Dedifferentiated amniotic fluid mesenchymal stem cell (primary cell): ENCODE results near the gene HEBP1.

Source experiments
- DNase-seq: peaks from one replicate; pipeline ENCODE4 v3.0.0-alpha.2; 2016; ENCODE audit errors: extremely low spot score

Gene HEBP1

DNA sequence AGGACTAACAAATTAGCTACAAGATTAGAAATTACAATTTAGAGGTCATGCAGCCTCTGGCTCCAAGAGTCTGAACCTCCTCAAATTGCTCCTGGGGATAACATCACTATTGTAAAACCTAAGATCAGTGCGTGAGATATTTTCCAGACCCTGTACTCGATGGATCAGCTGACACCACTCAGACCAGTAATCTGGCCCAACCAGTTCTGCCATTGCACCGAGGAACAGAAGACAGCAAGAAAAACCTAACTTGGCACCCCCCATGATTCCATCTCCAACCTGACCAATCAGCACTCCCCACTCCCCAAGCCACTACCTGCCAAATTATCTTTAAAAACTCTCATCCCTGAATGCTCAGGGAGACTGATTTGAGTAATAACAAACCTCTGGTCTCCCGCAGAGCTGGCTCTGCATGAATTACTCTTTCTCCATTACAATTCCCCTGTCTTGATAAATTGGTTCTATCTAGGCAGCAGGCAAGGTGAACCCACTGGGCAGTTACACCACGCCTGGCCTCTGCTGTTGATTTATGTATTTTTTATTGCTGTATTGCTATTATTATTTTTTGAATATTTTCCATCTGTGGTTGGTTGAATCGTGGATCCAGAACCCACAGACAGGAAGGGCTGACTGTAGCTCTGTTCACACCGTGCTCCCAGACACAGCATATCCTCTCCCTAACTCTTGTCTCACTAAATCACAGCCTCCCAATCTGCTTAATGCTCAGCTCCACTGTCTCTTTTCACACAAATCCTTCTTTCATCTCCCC, 9.2 kb downstream of the HEBP1 start:
- no peak for DNase-seq

DNA sequence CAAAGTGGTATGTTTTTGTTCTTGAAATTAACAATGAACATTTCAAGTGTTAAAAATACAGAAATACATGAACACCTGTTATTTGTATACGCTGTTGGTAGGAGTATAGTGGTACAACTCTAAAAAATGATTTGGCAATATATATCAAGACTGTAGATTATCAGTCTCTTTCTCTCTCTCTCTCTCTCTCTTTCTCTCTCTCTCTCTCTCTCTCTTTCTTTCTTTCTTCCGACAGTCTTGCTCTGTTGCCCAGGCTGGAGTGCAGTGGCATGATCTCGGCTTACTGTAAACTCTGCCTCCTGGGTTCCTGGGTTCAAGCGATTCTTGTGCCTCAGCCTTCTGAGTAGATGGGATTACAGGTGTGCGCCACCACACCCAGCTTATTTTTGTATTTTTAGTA, 12.6 kb downstream of the HEBP1 start:
- DNase-seq, result no peak

DNA sequence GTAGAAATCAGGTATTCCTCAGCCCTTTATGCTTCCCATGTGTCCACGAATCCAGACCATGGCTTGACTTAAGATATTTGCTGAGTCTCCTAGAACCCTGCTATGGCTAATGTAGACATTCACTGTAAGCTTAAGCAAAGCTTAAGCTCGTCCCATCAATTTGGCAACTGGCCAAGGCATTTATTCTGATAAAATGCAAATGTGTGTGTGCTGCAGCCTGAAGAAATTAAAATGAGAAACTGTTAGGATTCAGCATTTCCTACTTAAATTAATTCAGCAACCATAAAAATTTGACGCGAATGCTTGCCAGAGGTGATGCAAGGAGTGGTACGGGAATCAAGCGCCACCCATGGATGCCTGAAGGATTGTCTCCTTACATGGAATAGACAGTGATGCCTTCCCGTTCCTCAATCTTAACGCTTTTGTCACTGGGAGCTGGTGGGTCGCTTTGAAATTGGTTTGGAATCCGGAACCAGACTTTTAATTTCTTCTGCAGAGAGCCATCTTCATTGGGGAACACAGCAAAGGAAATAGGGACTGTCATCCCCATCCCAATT, 13.2 kb downstream of the HEBP1 start:
- no peak for DNase-seq

DNA sequence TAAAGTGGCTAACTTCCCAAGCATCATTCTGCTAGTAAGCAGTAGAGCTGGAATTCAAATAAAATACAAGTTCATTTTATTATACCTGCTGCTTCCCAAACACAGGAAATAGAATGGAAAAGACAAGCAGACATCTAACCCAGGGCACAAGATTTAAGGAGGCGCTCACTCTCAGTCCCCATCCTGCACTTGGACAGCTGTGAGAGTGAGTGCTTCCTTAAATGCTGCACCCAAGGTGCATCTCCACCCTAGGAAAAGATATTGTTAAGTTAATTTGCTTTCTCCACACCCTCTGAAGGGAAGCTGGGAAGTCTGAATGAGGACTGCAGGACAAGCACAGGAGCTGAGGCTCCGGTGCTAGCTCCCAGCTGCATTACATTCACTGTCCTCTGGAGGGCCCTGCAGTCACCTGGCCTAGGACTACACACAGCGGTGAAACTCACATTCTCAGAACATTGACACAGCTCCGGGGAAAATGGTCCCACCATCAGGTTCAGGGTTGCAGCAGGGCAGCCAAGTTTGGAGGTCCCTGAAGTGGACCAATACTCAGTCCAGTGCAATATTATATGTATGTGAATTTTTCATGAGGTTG, 14.2 kb downstream of the HEBP1 start:
- no peak for DNase-seq

DNA sequence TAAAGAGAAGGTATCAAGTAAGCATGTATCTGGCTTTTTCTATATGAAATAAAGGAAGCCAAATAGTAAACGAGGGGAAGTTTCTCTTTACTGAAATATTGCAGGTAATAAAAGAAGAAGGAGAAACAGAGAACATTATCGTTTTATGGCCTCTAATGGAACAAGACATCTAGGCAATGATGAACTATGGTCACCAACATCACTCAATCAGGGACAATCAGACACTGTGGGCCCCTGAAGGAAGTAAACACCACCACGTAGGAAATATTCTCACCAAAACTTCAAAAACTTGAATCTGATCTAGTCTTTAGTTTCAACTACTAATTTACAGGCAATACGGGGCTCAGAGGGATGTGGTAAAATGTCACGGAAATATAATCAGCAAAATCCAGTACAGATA, 15.9 kb downstream of the HEBP1 start:
- DNase-seq, result no peak

DNA sequence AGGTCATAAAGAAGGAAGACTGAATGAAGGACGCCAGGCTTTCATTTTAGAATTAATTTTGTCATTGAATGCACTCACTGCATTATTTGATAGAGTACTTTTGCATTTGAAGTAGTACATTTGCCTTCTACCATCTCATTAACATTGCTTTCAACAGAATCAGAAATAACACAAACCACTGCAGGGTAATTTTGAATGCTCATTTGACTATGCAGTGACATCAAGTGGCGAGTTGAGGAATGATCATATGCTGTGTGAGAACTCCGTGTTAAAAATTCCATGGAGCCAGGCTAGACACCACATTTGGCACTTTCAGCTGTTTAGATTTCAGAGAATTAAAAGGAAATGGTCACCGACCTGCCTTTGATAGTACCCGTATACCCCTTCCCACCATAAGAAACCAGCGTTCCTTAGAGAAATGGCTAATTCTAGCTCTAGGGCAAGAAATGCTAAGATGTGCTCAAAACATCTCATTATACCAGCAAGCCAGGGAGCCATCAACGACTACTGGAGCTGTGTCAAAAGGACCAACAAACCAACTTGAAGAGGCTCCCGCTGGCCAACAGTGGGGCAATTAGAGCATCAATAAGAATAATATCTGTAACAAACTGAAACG, 16.5 kb downstream of the HEBP1 start:
- DNase-seq, result peak; percentile 59

DNA sequence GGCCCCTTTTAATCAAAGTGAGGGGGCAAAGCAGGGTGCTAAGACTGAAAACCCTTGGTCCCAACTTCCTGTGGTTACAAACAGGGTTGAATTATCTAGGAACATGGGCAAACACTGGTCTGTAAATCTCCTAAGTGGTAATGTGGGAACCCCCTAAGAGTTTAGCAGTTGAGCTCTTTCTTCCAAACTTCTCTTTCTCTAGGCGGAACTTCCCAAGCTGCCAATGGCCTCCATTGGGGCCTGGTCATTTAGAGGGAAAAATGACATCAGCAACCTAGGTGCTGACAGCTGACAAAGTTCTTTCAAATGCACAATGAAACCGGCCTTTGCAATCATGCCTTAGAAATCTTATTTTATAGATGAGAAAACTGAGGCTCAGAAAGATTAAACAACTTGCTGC, 17.7 kb downstream of the HEBP1 start:
- DNase-seq, result no peak

DNA sequence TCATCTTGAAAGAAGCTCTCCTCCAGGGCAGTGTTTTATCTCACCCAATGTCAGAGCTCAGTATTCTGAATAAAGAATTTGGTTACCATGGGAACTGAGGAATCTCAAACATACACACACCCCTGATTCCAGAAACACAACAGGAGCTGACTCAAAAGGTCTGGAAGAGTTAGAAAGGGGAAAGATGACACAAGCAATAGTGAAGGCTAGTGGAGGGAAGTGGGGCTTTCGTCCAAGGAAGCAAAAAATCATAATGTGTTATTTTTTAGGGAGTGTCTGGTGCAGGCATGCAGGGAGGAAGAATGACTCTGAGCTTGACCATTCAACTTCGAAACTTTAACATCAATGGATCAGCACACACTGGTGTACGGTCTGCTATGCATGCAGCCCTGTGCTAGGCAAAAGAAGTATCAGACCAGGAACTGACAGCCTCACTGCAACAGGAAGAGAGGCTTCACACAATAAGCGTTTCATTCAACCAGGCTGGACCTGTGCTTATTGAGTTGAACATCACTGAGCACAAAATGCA, 20.3 kb downstream of the HEBP1 start:
- DNase-seq, result peak; percentile 95

DNA sequence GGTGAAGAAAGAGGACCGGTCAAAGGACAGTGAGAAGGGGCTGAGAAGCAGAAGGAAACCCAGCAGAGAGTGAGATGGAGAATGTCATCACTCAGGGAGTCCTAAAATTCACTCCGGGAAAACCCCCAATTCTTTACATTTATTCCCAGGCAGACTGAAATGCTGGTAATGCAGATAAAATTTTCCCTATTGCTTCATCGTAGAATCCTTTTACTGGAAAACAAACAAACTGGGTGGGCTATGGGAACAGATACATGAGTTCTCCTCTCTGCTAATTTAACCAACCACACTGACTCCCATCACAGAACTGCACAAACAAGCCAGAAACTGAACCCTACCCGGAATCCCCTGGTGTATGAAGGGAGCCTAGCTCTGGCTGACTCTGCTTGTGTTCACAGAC, 20.9 kb downstream of the HEBP1 start:
- no peak for DNase-seq

DNA sequence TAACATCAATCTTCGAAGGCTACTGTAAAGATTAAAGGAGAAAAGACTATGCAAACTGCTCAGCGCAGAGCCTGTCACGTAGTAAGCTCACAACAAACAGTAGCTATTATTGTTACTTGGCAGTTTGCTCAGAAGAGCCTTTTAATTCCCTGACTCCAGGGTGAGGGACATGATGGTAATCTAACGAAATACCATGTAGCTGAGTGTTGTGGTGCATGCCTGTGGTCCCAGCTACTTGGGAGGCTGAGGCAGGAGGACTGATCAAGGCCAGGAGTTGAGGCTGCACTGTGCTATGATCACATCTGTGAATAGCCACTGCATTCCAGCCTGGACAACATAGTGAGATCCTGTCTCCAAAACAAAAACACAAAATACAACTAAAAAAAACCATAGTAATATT, 22.8 kb downstream of the HEBP1 start:
- DNase-seq, result no peak

DNA sequence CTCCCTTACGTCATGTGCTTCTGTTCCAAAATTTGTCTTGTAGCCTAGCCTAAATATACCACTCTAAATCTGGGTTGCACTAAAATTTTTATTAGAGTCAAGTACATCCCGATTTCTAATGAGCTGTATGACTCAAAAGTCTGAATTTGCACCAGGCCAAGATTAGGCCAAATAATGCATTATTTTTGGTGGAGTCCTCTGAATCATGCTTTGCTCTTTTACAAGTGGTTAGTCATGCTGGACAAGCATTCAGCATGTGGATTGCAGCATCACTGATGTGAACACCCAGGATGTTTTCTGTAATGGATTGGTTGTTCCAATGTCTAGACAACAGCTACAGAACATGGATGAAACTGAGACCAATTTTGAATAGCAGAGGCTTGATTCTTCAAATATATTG, 23.7 kb downstream of the HEBP1 start:
- DNase-seq, result peak; percentile 87

DNA sequence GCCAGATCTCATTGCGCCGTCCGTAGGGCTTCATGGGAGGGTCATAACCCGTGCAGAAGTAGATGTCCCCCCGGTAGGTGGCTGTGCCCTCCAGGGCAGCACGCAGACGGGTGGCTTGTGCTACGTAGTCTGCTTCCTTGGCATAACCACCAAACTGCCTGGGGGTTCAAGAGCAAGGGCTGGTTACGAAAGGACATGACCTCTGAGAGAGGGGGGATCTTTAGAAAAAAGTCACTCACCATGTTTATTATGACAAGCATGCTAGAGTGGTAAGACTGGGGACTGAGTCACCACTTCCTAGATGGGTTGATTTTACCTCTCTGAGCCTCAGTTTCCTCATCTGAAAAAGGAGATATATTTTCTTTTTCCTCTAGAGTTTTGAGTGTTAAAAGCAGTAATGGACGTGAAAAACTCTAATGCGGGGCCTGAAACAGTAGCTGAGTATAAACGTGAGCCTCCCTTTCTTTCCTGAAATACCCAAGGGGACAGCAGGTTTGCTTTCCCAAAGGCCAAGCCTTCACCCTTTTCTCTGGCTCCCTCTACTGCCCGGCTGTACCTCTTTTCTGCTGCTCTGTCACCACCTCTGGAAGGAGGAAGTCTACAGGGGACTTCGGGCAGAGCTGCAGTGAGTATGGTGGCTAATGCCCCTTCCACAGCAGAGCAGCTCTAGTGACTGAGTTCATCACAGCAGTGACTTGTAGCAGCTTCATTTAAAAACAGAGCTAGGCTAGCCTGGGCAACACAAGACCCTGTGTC, 24.6 kb downstream of the HEBP1 start:
- DNase-seq, result no peak

DNA sequence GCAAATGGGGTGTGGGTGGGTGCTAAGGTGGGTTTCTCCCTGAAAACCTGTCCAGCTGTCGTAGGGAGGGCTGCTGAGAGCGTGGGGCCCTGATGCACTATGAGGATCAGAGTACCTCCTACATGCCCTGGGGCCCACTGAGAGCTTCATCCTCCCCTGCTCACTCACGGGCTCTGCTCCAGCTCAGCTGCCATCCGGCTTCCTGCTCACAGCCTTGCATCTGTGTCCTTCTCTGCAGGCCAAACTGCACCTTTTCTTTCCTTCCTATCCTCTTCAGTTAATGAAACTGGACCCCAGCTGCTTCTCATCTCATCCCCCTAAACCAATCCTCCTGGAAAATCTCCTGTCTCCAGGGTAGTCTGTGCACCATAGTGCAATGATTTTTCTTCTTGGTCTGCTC, 25.9 kb downstream of the HEBP1 start:
- DNase-seq, result no peak

DNA sequence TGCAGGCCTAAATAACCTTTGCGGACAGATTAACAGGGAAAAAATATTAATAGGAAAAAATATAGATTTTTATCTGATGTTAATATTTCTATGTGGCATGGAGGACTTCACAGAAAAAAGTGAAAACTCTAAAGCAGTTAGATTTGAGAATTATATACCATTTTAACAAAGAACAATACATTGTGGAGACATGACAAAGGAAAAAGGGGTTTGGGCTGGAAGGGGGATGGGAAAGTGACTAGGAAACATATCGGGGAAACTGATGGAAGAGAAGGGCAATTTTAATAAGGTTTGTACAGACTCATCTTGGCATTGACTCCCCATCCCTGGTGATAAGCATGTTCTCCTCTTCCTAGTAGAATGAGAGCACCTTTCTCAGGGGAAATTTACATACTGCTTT, 27.0 kb downstream of the HEBP1 start:
- no peak for DNase-seq

DNA sequence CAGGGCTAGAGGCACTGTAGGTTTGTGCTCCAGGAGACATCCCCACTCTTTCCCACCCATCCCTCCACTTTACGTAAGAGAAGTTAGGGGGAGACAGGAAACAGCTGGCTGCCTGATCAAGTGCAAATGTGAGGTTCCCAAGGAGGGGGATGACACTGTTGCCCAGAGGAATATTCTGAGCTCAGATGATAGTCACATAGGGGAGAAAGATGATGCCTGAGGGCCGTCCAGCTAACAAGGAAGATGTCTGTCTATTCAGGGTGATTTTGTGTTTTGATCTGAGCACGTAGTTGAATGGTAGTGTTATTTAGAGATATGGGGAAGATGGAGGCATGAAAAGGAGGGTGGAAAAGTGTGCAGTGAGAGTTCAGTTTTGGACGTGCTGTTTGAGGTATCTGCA, 34.2 kb downstream of the HEBP1 start:
- DNase-seq, result no peak

DNA sequence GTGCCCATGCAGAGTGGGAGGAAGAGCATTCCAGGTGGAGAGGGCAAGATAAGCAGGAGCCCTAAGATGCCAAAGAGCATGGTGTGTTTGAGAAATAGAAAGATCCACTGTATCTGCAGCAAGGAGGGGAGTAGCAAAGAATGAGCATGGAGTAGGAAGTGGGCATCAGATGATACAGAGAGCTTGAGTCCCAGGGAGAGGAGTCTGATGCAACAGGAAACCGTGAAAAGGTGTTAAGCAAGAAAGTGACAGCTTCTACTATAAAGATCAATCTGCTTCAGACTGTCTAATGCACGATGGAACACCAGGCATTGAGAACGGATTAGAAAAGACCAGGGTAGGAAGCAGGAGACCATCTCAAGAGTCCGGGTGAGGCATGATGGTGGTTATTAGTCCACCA, 35.8 kb downstream of the HEBP1 start:
- no peak for DNase-seq

DNA sequence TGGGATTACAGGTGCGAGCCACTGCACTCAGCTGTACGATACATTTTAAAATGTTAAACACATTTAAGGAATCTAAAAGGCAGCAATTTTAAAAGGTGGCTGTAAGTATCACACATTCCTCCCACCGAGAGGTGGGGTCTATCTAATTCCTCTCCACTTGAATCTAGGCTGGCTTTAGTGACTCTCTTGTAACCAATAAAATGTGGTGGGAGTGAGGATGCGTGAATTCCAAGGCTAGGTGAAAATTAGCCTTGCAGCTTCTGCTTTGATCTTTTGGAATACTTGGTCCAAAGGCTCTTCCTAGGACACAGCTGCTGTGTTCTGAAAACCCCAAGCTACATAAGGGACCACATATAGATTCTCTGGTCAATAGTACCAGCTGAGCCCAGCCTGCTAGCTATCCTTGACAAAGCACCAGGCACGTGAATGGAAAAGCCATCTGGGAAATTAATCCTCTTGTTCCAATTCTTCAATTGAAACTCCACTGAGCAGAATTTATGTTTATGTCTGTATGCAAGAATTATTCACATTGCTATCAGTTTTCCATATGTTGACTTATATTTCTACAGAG, 39.3 kb downstream of the HEBP1 start:
- no peak for DNase-seq

DNA sequence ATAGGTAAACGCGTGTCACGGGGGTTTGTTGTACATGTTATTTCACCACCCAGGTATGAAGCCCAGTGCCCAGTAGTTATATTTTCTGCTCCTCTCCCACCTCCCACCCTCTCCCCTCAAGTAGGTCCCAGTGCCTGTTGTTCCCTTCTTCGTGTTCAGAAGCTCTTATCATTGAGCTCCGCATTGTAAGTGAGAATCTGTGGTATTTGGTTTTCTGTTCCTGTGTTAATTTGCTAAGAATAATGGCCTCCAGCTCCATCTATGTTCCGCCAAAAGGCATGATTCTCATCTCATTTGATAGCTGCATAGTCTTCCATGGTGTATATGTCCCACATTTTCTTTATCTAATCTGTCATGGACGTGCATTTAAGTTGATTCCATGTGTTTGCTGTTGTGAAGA, 41.2 kb downstream of the HEBP1 start:
- no peak for DNase-seq

DNA sequence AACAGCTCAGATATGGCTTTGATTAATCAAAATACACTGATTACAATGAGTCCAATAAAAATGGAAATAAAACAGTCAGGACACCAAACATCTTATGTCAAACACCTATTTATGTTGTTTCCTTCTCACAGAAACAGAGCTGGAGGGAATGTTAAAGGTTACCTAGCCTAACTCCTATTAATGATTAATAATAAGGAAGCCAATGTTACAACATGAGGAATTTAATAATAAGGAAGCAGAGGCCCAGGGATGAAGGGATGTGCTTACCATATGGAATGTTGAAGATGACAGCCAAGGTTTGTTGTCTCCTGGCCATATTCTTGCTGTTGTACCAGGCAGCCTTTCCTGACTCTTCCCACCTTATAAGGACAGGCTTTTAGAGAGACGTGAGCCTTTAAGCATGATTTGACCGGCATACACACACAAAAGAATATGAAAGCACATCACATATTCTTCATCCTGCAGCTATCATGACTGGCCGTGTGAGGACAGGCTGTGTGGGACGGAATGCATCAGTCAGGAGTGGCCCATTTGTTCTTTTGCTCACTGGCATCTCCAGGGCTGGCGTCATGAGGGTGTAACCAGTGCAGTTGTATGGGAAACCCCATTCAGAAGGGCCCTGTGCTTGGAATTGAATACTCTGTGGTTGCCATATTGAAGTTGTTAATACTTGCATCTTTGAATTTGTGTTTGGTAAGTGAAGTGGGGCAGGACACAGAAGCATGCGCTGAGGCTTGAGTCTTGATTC, 45.0 kb downstream of the HEBP1 start:
- DNase-seq, result no peak

DNA sequence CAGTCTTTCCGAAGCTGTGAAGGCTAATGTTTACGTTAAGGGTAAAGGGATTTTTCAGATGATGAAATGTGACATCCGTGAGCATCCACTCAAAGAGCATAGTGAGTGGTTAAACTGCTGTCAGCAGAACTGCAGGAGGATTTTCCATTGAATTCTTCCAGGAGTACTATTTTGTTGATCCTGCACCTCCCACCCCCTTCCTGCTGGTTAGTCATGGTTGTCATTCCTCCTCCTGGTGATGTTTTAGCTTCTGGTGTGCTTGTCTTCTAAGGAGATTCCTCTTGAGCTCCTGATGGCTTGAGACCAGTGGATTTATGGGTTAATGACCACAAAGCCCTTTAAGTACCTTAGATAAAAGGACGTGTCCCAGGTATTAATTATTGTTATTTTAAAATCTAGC, 45.7 kb downstream of the HEBP1 start:
- DNase-seq, result no peak

DNA sequence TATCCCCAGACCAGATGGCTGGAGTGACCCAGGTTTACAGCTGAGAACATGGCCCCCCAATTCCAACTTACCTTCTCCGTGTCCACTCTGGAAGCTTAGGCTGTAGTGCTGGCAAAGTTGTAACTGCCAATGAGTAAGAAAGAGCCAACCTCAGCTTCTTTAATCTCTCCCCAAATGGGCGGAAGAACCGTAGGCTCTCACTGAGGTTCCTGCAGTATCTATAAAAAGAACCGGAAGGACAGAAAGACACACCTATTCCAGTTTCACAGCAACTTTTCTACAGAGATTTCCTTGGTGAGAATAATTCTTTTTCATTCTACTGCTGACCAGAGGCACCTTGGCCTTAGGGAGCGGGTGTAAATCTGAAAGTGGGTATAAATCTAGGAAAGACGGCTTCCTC, 48.0 kb downstream of the HEBP1 start, which contains the start of gene GPRC5D:
TSS of gene GPRC5D (minus strand) at position 135 of the 400 bp plus-strand sequence. CDS start 1,786 bp downstream, outside the sequence.
- DNase-seq, result no peak
